ENCODE data around the gene PAQR4.

PAQR4 gene

GRCh38 chr16:2962334-2963073, 6.6 kb upstream of the PAQR4 start:
- no peak for DNase-seq
- Histone ChIP-seq H3K4me3 (ENCODE audit: low read depth, low read length) (peak overlapping the region; percentile 62), H3K27me3 (ENCODE audit: insufficient read depth, low read depth, severe bottlenecking) (no peaks in the 10 kb centered on the region), H3K9me3 (ENCODE audit: severe bottlenecking) (no peaks in the 10 kb centered on the region), H3K27ac (peak overlapping the region; percentile 87), H3K36me3 (peaks cover 13% of the 10 kb centered on the region)
- no peak for TF ChIP-seq CTCF (IDR thresholded peaks at IDR 0.05; ENCODE audit: low read depth, low read length)

- no peak for TF ChIP-seq CTCF (IDR thresholded peaks at IDR 0.05; ENCODE audit: low read depth, low read length)
- Histone ChIP-seq H3K36me3 (peaks cover 19% of the 10 kb centered on the region), H3K27me3 (ENCODE audit: insufficient read depth, low read depth, severe bottlenecking) (no peaks in the 10 kb centered on the region), H3K27ac (peak overlapping the region; percentile 87), H3K9me3 (ENCODE audit: severe bottlenecking) (no peaks in the 10 kb centered on the region), H3K4me3 (ENCODE audit: low read depth, low read length) (peak overlapping the region; percentile 62)
- peak; percentile 53 for DNase-seq
These were observed 6.0 kb upstream of the PAQR4 start for GRCh38 chr16:2963074-2963722.

DNA sequence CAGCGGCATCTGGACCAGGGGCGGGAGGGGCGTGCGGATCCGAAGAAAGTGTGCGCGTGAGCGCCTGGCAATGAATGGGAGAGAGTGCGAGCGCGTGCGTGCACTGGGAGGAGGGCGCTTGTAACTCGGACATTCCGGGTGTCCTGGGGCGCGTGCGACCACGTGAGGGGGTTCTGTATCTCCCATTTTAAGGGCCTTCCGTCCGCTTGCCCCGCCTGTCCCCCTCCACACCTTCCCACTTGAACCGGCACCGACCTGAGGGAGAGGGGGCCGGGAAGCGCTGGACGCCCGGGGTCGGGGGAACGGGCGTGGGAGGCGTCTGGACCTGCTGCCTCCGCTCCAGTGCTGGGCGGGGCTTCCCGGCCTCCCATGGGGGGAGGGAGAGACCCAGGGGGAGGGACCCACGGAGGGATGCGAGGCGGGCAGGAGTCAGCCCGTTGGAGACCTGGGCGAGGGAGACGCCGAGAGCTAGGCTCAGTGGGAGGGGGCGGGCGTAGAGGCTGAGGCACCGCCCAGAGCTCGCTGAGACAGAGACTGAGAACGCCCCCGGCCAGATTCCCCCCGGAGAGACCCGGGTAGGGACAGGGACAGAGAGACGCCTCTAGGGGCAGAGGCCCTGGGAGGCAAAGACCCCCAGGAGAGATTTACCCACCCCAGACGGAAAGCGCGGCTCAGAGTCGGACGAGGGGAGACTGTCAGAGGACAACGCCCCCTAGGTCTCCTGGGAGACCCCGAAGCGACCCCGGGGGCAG, 5.2 kb upstream of the PAQR4 start, which contains the start of gene KREMEN2:
KREMEN2 (plus strand) TSS at position 553 of the 752 bp plus-strand sequence. CDS start 246 bp downstream, outside the sequence.
- H3K27ac ChIP-seq: peak within 1 kb of the TSS; percentile 87
- H3K4me3 ChIP-seq (ENCODE audit: low read depth, low read length): peak within 1 kb of the TSS; percentile 62
- DNase-seq: peak; percentile 96
- no peaks in the 10 kb centered on the region for H3K27me3 ChIP-seq (ENCODE audit: insufficient read depth, low read depth, severe bottlenecking)
- peaks cover 24% of the 10 kb centered on the region for H3K36me3 ChIP-seq
- peak; percentile 37; the same call in 1 of the 2 replicates for TF ChIP-seq CTCF (IDR thresholded peaks at IDR 0.05; ENCODE audit: low read depth, low read length)
- peaks cover 3% of the 10 kb centered on the region for H3K9me3 ChIP-seq (ENCODE audit: severe bottlenecking)

DNA sequence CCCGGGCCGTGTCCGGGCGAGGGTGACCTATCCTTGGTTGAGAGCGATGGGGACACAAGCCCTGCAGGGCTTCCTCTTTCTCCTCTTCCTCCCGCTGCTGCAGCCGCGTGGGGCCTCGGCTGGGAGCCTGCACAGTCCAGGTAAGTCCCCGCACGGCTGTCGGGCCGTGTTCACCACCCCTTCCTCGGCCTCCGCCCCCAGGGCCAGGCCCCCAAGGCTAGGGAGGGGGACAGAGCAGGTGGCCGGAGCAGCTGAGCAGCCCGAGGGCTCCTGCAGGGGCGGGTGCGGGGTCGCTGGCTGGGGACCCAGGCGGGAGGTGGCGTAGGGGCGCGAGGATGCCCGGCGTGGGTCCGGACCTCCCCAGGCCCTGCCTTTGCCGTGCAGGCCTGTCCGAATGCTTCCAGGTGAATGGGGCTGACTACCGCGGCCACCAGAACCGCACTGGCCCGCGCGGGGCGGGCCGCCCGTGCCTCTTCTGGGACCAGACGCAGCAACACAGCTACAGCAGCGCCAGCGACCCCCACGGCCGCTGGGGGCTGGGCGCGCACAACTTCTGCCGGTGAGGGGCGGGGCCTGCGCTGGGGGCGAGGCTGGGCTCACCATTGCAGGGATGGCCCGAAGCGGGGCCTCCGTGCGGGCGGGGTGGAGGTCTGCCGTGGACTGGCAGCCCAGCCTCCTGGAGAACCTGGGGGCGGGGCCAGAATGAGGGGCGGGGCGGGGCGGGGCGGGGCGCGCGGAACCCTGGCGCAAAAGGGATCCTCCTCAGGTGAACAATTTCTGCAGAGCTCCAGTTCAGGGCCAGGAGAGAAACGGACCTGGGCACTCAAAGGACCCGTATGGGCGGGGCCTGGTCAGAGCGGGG, 4.4 kb upstream of the PAQR4 start:
- H3K9me3 ChIP-seq (ENCODE audit: severe bottlenecking): peaks cover 3% of the 10 kb centered on the region
- peak overlapping the region; percentile 87 for H3K27ac ChIP-seq
- H3K4me3 ChIP-seq (ENCODE audit: low read depth, low read length): peak overlapping the region; percentile 62
- TF ChIP-seq CTCF (IDR thresholded peaks at IDR 0.05; ENCODE audit: low read depth, low read length): no peak
- DNase-seq: peak; percentile 97
- H3K27me3 ChIP-seq (ENCODE audit: insufficient read depth, low read depth, severe bottlenecking): no peaks in the 10 kb centered on the region
- H3K36me3 ChIP-seq: peaks cover 26% of the 10 kb centered on the region
